Measurements from ENCODE around the gene TLR8.
A peak's percentile ranks its signal among the peaks of the same experiment; 100 is the strongest.

Gene TLR8

DNA sequence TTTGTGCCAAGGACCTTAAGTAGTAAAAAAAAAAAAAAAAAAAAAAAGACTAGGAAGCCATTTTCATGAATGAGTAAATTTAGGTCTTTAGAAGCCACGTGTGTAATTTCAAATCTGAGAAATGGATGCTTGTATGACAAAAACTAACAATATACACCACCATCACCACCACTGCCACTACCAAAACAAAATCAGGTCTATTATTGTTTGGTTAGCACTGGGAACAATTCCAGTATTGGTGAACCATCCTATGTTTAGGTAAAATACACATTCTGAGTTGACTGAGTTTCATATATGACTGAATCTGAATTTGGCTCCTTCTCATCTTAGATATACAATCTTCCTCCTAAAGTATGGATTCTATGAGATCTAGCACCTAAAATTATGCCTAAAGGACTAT, 59.7 kb downstream of the TLR8 start:
- no peak for DNase-seq (ENCODE audit: low read depth)

DNA sequence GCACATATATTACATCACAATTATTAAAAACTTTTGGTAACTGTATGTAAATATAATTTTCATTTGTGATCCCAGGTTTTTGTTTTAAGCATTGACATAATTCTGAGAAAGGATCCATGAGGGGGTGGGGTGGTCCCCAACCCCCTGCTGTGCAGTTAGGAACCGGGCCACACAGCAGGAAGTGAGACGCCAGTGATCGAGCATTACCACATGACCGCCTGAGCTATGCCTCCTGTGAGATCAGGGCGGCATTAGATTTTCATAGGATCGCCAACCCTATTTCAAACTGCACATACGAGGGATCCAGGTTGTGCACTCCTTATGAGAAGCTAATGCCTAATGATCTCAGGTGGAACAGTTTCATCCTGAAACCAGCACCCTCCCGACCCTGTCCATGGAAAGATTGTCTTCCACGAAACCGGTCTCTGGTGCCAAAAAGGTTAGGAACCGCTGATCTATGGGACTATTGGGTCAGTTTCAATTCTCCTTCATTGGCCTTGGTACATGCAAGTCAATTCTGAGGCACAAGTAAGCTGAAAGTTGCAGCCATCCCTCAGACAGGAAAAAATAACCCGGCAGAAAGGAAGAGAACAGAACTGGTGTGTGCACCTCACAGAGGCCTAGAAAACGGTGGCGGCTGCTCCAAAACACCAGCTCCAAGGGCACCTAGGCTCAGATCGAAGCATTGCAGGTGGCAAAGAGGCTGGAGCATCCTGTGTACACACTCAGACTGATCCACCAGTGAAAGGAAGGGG, 61.5 kb downstream of the TLR8 start:
- no peak for DNase-seq (ENCODE audit: low read depth)

DNA sequence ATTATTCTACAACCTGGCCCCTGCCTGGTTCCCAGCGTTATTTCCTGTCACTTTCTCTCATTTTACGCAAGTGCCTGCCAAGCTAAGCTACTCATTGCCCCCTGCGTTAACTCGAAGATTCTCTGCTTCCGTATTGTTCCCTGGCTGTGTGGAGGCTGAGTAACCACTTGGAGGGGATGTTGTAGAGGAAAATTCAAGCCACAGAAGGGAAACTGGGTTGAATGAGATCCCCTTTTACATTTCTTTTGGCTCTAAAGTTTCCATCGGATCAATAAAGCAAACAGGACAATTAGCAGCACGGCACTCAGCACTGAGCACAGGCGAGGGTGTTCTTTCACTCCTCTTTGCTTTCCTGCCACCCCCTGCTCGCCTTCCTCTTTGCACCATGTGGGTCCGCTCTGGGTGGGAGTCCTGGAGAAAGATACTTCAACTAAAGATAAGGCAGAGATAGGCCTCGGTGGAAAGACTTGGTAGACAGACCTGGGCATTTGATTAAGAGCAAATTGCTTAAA, 64.3 kb downstream of the TLR8 start:
- peak; percentile 51 for DNase-seq (ENCODE audit: low read depth)

DNA sequence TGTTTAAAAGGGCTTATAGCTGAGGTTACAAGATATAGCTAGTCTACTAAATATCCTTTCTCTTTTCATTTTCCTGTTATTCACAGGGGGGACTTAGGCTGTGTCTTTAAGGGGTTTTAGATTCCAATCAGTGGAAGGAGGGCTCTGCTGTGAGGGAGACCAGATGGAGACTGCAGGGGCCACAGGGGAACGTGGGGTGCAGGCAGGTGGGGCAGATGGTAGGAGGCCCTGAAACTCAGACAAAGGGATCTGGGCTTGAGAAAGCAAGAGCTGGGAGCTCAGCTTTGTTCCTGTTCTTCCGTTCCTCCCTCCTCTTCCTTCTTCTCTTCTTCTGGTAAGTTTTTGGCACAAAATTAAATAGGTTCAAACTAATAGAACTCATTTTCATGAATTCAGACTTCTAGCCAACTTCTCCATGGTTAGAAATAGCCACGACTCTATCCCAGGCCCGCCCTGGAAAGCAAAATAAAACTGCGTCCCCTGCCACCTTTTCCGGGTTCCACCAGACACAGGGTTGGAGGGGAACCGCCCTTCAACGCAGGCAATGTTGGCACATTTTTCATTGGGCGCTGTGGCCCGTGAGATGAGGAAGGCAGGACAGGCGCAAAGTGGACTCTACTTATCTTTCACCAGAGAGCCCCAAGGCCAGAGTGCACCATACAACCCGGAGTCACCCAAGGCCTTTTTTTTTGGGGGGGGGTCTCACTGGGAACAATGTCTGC, 65.0 kb downstream of the TLR8 start:
- no peak for DNase-seq (ENCODE audit: low read depth)

DNA sequence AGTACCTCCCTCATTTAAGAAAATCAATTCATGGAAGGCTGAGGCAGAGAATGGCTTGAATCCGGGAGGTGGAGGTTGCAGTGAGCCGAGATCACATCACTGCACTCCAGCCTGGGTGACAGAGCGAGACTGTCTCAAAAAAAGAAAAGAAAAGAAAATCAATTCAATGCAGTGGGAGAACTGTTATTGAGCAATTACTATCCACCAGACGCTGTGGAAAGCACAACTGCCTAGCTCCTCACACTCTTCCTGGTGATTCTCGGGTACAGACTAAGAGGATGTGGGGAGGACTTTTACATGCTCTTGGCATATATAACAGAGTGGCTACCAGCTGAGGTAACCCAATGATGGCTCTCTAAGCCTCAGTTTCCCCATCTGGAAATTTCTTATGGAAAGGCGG, 65.8 kb downstream of the TLR8 start:
- DNase-seq (ENCODE audit: low read depth): no peak
